ENCODE results near the gene UBE2Q2.

DNA sequence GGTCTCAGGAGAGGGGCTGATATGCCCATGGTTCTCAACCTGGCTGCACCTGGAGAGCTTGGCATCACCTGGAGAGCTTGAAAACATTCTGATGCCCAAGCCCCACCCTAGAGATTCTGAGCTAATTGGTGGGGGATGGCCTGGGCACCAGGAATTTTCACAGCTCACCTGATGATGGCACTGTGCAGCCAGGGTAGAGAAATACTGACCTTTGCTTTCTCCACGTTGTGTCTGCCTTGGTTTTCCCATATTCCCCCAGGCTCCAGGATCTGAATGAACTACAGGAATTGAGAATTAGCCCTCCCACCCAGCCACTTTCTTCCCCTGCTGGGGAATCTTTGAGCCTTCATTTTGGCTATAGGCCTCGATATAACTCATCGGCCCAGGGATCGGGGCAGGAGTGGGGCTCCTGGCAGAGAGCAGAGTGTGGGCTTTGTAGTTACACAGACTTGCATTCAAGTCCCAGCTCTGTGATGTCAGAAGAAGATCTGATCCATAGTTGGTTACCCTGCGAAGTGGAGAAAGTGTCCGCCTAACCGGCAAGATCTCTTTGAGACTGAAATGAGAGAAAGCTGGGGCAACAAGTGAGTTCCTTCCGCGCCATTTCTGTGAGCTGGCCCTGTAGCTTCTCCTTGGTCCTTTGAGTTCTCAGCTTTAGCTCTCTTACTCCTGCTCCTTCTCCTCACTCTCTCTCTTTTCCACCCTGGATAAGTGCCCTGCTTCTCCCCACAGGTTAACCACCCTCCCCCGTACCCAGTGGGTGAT is 33.1 kb upstream of the UBE2Q2 start:
- TF ChIP-seq POLR2A (IDR thresholded peaks at IDR 0.05; ENCODE audit: low read depth, low read length) (no peak), FOS (IDR thresholded peaks at IDR 0.05; ENCODE audit: low read depth, low read length) (no peak), RAD21 (IDR thresholded peaks at IDR 0.05; ENCODE audit: low read length) (peak; percentile 58)
- TF ChIP-seq, protein P1, sequence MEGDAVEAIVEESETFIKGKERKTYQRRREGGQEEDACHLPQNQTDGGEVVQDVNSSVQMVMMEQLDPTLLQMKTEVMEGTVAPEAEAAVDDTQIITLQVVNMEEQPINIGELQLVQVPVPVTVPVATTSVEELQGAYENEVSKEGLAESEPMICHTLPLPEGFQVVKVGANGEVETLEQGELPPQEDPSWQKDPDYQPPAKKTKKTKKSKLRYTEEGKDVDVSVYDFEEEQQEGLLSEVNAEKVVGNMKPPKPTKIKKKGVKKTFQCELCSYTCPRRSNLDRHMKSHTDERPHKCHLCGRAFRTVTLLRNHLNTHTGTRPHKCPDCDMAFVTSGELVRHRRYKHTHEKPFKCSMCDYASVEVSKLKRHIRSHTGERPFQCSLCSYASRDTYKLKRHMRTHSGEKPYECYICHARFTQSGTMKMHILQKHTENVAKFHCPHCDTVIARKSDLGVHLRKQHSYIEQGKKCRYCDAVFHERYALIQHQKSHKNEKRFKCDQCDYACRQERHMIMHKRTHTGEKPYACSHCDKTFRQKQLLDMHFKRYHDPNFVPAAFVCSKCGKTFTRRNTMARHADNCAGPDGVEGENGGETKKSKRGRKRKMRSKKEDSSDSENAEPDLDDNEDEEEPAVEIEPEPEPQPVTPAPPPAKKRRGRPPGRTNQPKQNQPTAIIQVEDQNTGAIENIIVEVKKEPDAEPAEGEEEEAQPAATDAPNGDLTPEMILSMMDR (conservative IDR thresholded peaks at IDR 0.05; ENCODE audit: low read depth, low read length): peak; percentile 45
- TF ChIP-seq, protein P2, sequence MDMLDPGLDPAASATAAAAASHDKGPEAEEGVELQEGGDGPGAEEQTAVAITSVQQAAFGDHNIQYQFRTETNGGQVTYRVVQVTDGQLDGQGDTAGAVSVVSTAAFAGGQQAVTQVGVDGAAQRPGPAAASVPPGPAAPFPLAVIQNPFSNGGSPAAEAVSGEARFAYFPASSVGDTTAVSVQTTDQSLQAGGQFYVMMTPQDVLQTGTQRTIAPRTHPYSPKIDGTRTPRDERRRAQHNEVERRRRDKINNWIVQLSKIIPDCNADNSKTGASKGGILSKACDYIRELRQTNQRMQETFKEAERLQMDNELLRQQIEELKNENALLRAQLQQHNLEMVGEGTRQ (IDR thresholded peaks at IDR 0.05; ENCODE audit: low read depth, low read length): no peak
